NCI-H345 treated with DMSO at 0.1 percent for 48 hours (cell line): Measurements from ENCODE around the gene PLXNB1.

Experiments used
- DNase-seq: peaks from one replicate; lab custom pipeline; 2025; ENCODE audit not compliant: unreplicated experiment; lab: John Stamatoyannopoulos, UW

PLXNB1 gene

GRCh38 chr3:48370333-48370713, 59.6 kb downstream of the PLXNB1 start:
- no peak for DNase-seq

GRCh38 chr3:48369693-48370332, 60.1 kb downstream of the PLXNB1 start:
- DNase-seq = no peak

- DNase-seq = peak; percentile 20
Measured at GRCh38 chr3:48367201-48367600, 62.7 kb downstream of the PLXNB1 start.

- no peak for DNase-seq
Measured at GRCh38 chr3:48364840-48365239, 65.0 kb downstream of the PLXNB1 start.

GRCh38 chr3:48361928-48362327, 68.0 kb downstream of the PLXNB1 start:
- no peak for DNase-seq

- no peak for DNase-seq
Measured at GRCh38 chr3:48356419-48356818, 73.5 kb downstream of the PLXNB1 start.

- DNase-seq = no peak
Measured at GRCh38 chr3:48353987-48354386, 75.9 kb downstream of the PLXNB1 start.
